Measurements from ENCODE around the gene TRAPPC2L.

GRCh38 chr16:88874938-88875599, 18.1 kb downstream of the TRAPPC2L start:
- TF ChIP-seq CTCF (conservative IDR thresholded peaks at IDR 0.05; ENCODE audit: low read depth in 2 of 2): no peak
- TF ChIP-seq EZH2 (IDR thresholded peaks at IDR 0.05; ENCODE audit: low read depth, unreplicated experiment): no peak
- TF ChIP-seq POLR2AphosphoS5 (IDR thresholded peaks at IDR 0.05; ENCODE audit: low read depth): no peak
- no peak for TF ChIP-seq ETS1 (IDR thresholded peaks at IDR 0.05)
- no peak for TF ChIP-seq EZH2phosphoT487 (IDR thresholded peaks at IDR 0.05; ENCODE audit: unreplicated experiment)
- TF ChIP-seq REST (IDR thresholded peaks at IDR 0.05; ENCODE audit: unreplicated experiment): no peak
- TF ChIP-seq STAT1 (IDR thresholded peaks at IDR 0.05; ENCODE audit: unreplicated experiment): no peak
- TF ChIP-seq JUNB (IDR thresholded peaks at IDR 0.05; ENCODE audit: unreplicated experiment): no peak
- TF ChIP-seq ZNF114 (CRISPR knock-in tag; IDR thresholded peaks at IDR 0.05): no peak
- no peak for TF ChIP-seq CREB1 (CRISPR knock-in tag; IDR thresholded peaks at IDR 0.05; ENCODE audit: low read depth)
- TF ChIP-seq NANOG (IDR thresholded peaks at IDR 0.05; ENCODE audit: borderline replicate concordance): no peak
- TF ChIP-seq ZNF462 (CRISPR knock-in tag; IDR thresholded peaks at IDR 0.05): no peak
- TF ChIP-seq ZNF331 (CRISPR knock-in tag; IDR thresholded peaks at IDR 0.05; ENCODE audit: low read depth): no peak
